Activated CD8-positive, alpha-beta memory T cell treated with anti-CD3 and anti-CD28 coated beads, Interleukin-2, amount 10 ng/mL, durations not matched to agents 7 days and 5 days (primary cell): ENCODE results near the gene KCNMB2. TPM values are rescaled to one million over a fixed set of nuclear protein-coding genes. Genes with fewer than 3 reads are reported as not detected.

Experiments used
- ATAC-seq: fragments of 150-1000 bp; cut with Tn5 transposase; one replicate; pipeline ENCODE4 v1.10.0; 2021; ENCODE audit warnings: moderate library complexity
- CTCF ChIA-PET: fragments of 350-600 bp; sonication (Branson Sonifier 250); formaldehyde crosslinking; loops from one replicate; lab custom pipeline; 2021; ENCODE audit warnings: antibody characterized with exemption; lab: Charles Lee
- DNase-seq: peaks from one replicate; pipeline ENCODE4 v3.0.0-alpha.2; 2020
- H3K27ac Mint-ChIP-seq: one replicate; pipeline ENCODE4 v1.8.0; 2021; ENCODE audit warnings: mild to moderate bottlenecking, mixed read lengths
- H3K27me3 Mint-ChIP-seq: one replicate; pipeline ENCODE4 v1.8.0; 2021; ENCODE audit warnings: mixed read lengths
- H3K36me3 Mint-ChIP-seq: one replicate; pipeline ENCODE4 v1.8.0; 2021; ENCODE audit warnings: mild to moderate bottlenecking, mixed read lengths
- H3K4me1 Mint-ChIP-seq: one replicate; pipeline ENCODE4 v1.8.0; 2021; ENCODE audit warnings: mixed read lengths
- H3K4me3 Mint-ChIP-seq: one replicate; pipeline ENCODE4 v1.8.0; 2021; ENCODE audit warnings: mild to moderate bottlenecking, moderate library complexity, mixed read lengths
- H3K9me3 Mint-ChIP-seq: one replicate; pipeline ENCODE4 v1.8.0; 2022; ENCODE audit warnings: low read depth, mixed read lengths
- total RNA-seq, 2 experiments: library from RNA; stranded (reverse); gene quantifications; one replicate each; pipeline ENCODE4 v1.2.3, GENCODE V29; 2021

The KCNMB2 gene
- total RNA-seq, 2 experiments from 2014 or later, result not detected

- Mint-ChIP-seq H3K27me3 (peaks cover 6% of the 10 kb centered on the region), H3K4me1 (no peaks in the 10 kb centered on the region), H3K36me3 (no peaks in the 10 kb centered on the region), H3K4me3 (no peak overlapping the region), H3K9me3 (no peaks in the 10 kb centered on the region), H3K27ac (no peak overlapping the region)
- DNase-seq, result no peak
- ATAC-seq, result no peak
- CTCF ChIA-PET, result no interaction called here
These were observed 127.1 kb downstream of the KCNMB2 start for GRCh38 chr3:178663201-178663934.

GRCh38 chr3:178665747-178666146 lies 129.5 kb downstream of the KCNMB2 start:
- CTCF ChIA-PET, result no interaction called here
- H3K36me3 Mint-ChIP-seq, result no peaks in the 10 kb centered on the region
- no peak for DNase-seq
- no peak overlapping the region for H3K4me3 Mint-ChIP-seq
- peaks cover 8% of the 10 kb centered on the region for H3K27me3 Mint-ChIP-seq
- H3K27ac Mint-ChIP-seq, result no peak overlapping the region
- no peaks in the 10 kb centered on the region for H3K9me3 Mint-ChIP-seq
- ATAC-seq, result no peak
- H3K4me1 Mint-ChIP-seq, result peaks cover 3% of the 10 kb centered on the region

GRCh38 chr3:178669022-178669601 lies 132.9 kb downstream of the KCNMB2 start:
- Mint-ChIP-seq H3K27me3 (peaks cover 8% of the 10 kb centered on the region), H3K27ac (no peak overlapping the region), H3K9me3 (no peaks in the 10 kb centered on the region), H3K4me1 (peaks cover 3% of the 10 kb centered on the region), H3K36me3 (no peaks in the 10 kb centered on the region), H3K4me3 (no peak overlapping the region)
- CTCF ChIA-PET, result no interaction called here
- ATAC-seq (no peak), DNase-seq (no peak)

- DNase-seq, result no peak
- CTCF ChIA-PET, result no interaction called here
- Mint-ChIP-seq H3K4me1 (peaks cover 3% of the 10 kb centered on the region), H3K27me3 (peaks cover 5% of the 10 kb centered on the region), H3K27ac (no peak overlapping the region), H3K4me3 (no peak overlapping the region), H3K9me3 (no peaks in the 10 kb centered on the region), H3K36me3 (no peaks in the 10 kb centered on the region)
- ATAC-seq, result no peak
These were observed 133.5 kb downstream of the KCNMB2 start for GRCh38 chr3:178669758-178670157.

GRCh38 chr3:178671377-178671776 lies 135.1 kb downstream of the KCNMB2 start:
- CTCF ChIA-PET, result no interaction called here
- Mint-ChIP-seq H3K36me3 (no peaks in the 10 kb centered on the region), H3K4me3 (no peak overlapping the region), H3K9me3 (no peaks in the 10 kb centered on the region), H3K27ac (no peak overlapping the region), H3K27me3 (peaks cover 2% of the 10 kb centered on the region), H3K4me1 (peaks cover 3% of the 10 kb centered on the region)
- DNase-seq, result no peak
- no peak for ATAC-seq

GRCh38 chr3:178671791-178672190 lies 135.6 kb downstream of the KCNMB2 start:
- ATAC-seq (no peak), DNase-seq (no peak)
- CTCF ChIA-PET, result no interaction called here
- Mint-ChIP-seq H3K27ac (no peak overlapping the region), H3K4me3 (no peak overlapping the region), H3K36me3 (no peaks in the 10 kb centered on the region), H3K4me1 (peaks cover 3% of the 10 kb centered on the region), H3K9me3 (no peaks in the 10 kb centered on the region), H3K27me3 (peaks cover 2% of the 10 kb centered on the region)

GRCh38 chr3:178672275-178672674 lies 136.0 kb downstream of the KCNMB2 start:
- H3K27ac Mint-ChIP-seq, result no peak overlapping the region

GRCh38 chr3:178673529-178673928 lies 137.3 kb downstream of the KCNMB2 start:
- ATAC-seq (no peak), DNase-seq (no peak)
- Mint-ChIP-seq H3K27me3 (peaks cover under 1% of the 10 kb centered on the region), H3K9me3 (no peaks in the 10 kb centered on the region), H3K36me3 (no peaks in the 10 kb centered on the region), H3K4me3 (no peak overlapping the region), H3K27ac (no peak overlapping the region), H3K4me1 (peaks cover 3% of the 10 kb centered on the region)
- CTCF ChIA-PET, result no interaction called here

More at GRCh38 chr3:178672275-178672674, 136.0 kb downstream of the KCNMB2 start:
- ATAC-seq (no peak), DNase-seq (no peak)
- Mint-ChIP-seq H3K27me3 (peaks cover 2% of the 10 kb centered on the region), H3K4me3 (no peak overlapping the region), H3K4me1 (peaks cover 3% of the 10 kb centered on the region), H3K36me3 (no peaks in the 10 kb centered on the region), H3K9me3 (no peaks in the 10 kb centered on the region)
- CTCF ChIA-PET, result no interaction called here

GRCh38 chr3:178676077-178676476 lies 139.8 kb downstream of the KCNMB2 start:
- CTCF ChIA-PET, result no interaction called here
- DNase-seq, result no peak
- Mint-ChIP-seq H3K4me1 (no peaks in the 10 kb centered on the region), H3K27me3 (no peaks in the 10 kb centered on the region), H3K27ac (no peak overlapping the region), H3K36me3 (no peaks in the 10 kb centered on the region), H3K9me3 (no peaks in the 10 kb centered on the region), H3K4me3 (no peak overlapping the region)
- ATAC-seq, result no peak

- H3K27me3 Mint-ChIP-seq, result no peaks in the 10 kb centered on the region
- H3K4me3 Mint-ChIP-seq, result no peak overlapping the region
- H3K4me1 Mint-ChIP-seq, result no peaks in the 10 kb centered on the region
These were observed 140.9 kb downstream of the KCNMB2 start for GRCh38 chr3:178676942-178677790.

GRCh38 chr3:178677961-178678360 lies 141.7 kb downstream of the KCNMB2 start:
- H3K36me3 Mint-ChIP-seq, result no peaks in the 10 kb centered on the region
- H3K27me3 Mint-ChIP-seq, result no peaks in the 10 kb centered on the region
- no peak overlapping the region for H3K27ac Mint-ChIP-seq
- H3K4me1 Mint-ChIP-seq, result no peaks in the 10 kb centered on the region
- ATAC-seq, result no peak
- DNase-seq, result no peak
- CTCF ChIA-PET, result no interaction called here
- no peak overlapping the region for H3K4me3 Mint-ChIP-seq
- peaks cover 1% of the 10 kb centered on the region for H3K9me3 Mint-ChIP-seq

More at GRCh38 chr3:178676942-178677790, 140.9 kb downstream of the KCNMB2 start:
- Mint-ChIP-seq H3K9me3 (no peaks in the 10 kb centered on the region), H3K36me3 (no peaks in the 10 kb centered on the region), H3K27ac (no peak overlapping the region)
- DNase-seq (no peak), ATAC-seq (no peak)
- CTCF ChIA-PET, result no interaction called here

- no peak for ATAC-seq
- no peak for DNase-seq
- H3K27me3 Mint-ChIP-seq, result no peaks in the 10 kb centered on the region
- no peak overlapping the region for H3K4me3 Mint-ChIP-seq
- CTCF ChIA-PET, result no interaction called here
- no peaks in the 10 kb centered on the region for H3K36me3 Mint-ChIP-seq
- peaks cover 7% of the 10 kb centered on the region for H3K9me3 Mint-ChIP-seq
- H3K27ac Mint-ChIP-seq, result no peak overlapping the region
- H3K4me1 Mint-ChIP-seq, result no peaks in the 10 kb centered on the region
These were observed 143.8 kb downstream of the KCNMB2 start for GRCh38 chr3:178680037-178680436.

GRCh38 chr3:178680489-178680888 lies 144.3 kb downstream of the KCNMB2 start:
- no peaks in the 10 kb centered on the region for H3K4me1 Mint-ChIP-seq
- DNase-seq, result no peak
- no peak overlapping the region for H3K27ac Mint-ChIP-seq
- no peaks in the 10 kb centered on the region for H3K27me3 Mint-ChIP-seq
- peaks cover 7% of the 10 kb centered on the region for H3K9me3 Mint-ChIP-seq
- CTCF ChIA-PET, result no interaction called here
- H3K36me3 Mint-ChIP-seq, result no peaks in the 10 kb centered on the region
- ATAC-seq, result no peak
- H3K4me3 Mint-ChIP-seq, result no peak overlapping the region
